ENCODE data around the gene GSK3A.

The GSK3A gene

GRCh38 chr19:42268704-42269477 lies 26.5 kb upstream of the GSK3A start, which contains the start of gene CIC (continued):
- TF ChIP-seq KLF10 (tag by site-specific recombination; IDR thresholded peaks at IDR 0.05) = no peak; the same call in 1 of the 2 replicates
- TF ChIP-seq ZNF132 (tag by site-specific recombination; IDR thresholded peaks at IDR 0.05; ENCODE audit: borderline replicate concordance) = no peak
- TF ChIP-seq ZNF48 (tag by site-specific recombination; IDR thresholded peaks at IDR 0.05) = no peak
- TF ChIP-seq ZNF707 (tag by site-specific recombination; IDR thresholded peaks at IDR 0.05) = no peak
- no peak for TF ChIP-seq ZNF596 (tag by site-specific recombination; IDR thresholded peaks at IDR 0.05)
- no peak for TF ChIP-seq ZNF426 (tag by site-specific recombination; IDR thresholded peaks at IDR 0.05)
- TF ChIP-seq ZNF146 (tag by site-specific recombination; IDR thresholded peaks at IDR 0.05) = no peak
- TF ChIP-seq SCRT2 (tag by site-specific recombination; IDR thresholded peaks at IDR 0.05) = peak; percentile 97
- no peak for TF ChIP-seq RBAK (tag by site-specific recombination; IDR thresholded peaks at IDR 0.05)
- peak; percentile 95 for TF ChIP-seq ZNF350 (tag by site-specific recombination; IDR thresholded peaks at IDR 0.05)
- TF ChIP-seq ZNF664 (tag by site-specific recombination; IDR thresholded peaks at IDR 0.05) = no peak
- TF ChIP-seq ZNF843 (tag by site-specific recombination; IDR thresholded peaks at IDR 0.05) = no peak
- no peak for TF ChIP-seq ZBTB7A (tag by site-specific recombination; IDR thresholded peaks at IDR 0.05; ENCODE audit: low read depth)
- TF ChIP-seq ZNF138 (tag by site-specific recombination; IDR thresholded peaks at IDR 0.05; ENCODE audit: borderline replicate concordance) = no peak
- no peak for TF ChIP-seq BCL11A (tag by site-specific recombination; IDR thresholded peaks at IDR 0.05; ENCODE audit: low read depth)
- no peak for TF ChIP-seq TCF7L2 (IDR thresholded peaks at IDR 0.05; ENCODE audit: borderline replicate concordance, low read depth, low read length)
- TF ChIP-seq ZNF510 (tag by site-specific recombination; IDR thresholded peaks at IDR 0.05; ENCODE audit: insufficient replicate concordance) = no peak
- no peak for TF ChIP-seq ZNF155 (tag by site-specific recombination; IDR thresholded peaks at IDR 0.05)
- TF ChIP-seq ZNF747 (tag by site-specific recombination; IDR thresholded peaks at IDR 0.05) = no peak
- no peak for TF ChIP-seq ZNF174 (tag by site-specific recombination; IDR thresholded peaks at IDR 0.05)
- TF ChIP-seq OSR2 (tag by site-specific recombination; IDR thresholded peaks at IDR 0.05) = no peak
- TF ChIP-seq BCL6B (tag by site-specific recombination; IDR thresholded peaks at IDR 0.05) = no peak
- no peak for TF ChIP-seq ZFP3 (tag by site-specific recombination; IDR thresholded peaks at IDR 0.05; ENCODE audit: low read depth)
- TF ChIP-seq SP3 (tag by site-specific recombination; IDR thresholded peaks at IDR 0.05) = peak; percentile 99
- no peak for TF ChIP-seq SETDB1 (IDR thresholded peaks at IDR 0.05; ENCODE audit: insufficient read length, low read length)
- TF ChIP-seq SP7 (tag by site-specific recombination; IDR thresholded peaks at IDR 0.05) = no peak
- no peak for TF ChIP-seq ZNF398 (tag by site-specific recombination; IDR thresholded peaks at IDR 0.05)
- no peak for TF ChIP-seq GLIS1 (tag by site-specific recombination; IDR thresholded peaks at IDR 0.05)
- TF ChIP-seq ZNF76 (tag by site-specific recombination; IDR thresholded peaks at IDR 0.05; ENCODE audit: borderline replicate concordance, low read depth) = peak; percentile 98
- TF ChIP-seq ZNF560 (tag by site-specific recombination; IDR thresholded peaks at IDR 0.05; ENCODE audit: borderline replicate concordance) = no peak
- TF ChIP-seq ZNF221 (tag by site-specific recombination; IDR thresholded peaks at IDR 0.05; ENCODE audit: borderline replicate concordance) = no peak
- no peak for TF ChIP-seq ZNF302 (tag by site-specific recombination; IDR thresholded peaks at IDR 0.05; ENCODE audit: low read depth)
- no peak for TF ChIP-seq ZNF639 (tag by site-specific recombination; IDR thresholded peaks at IDR 0.05)
- no peak for TF ChIP-seq ZNF10 (tag by site-specific recombination; IDR thresholded peaks at IDR 0.05)
- peak; percentile 89 for TF ChIP-seq SCRT1 (tag by site-specific recombination; IDR thresholded peaks at IDR 0.05; ENCODE audit: borderline replicate concordance)
- no peak for TF ChIP-seq ZIC2 (tag by site-specific recombination; IDR thresholded peaks at IDR 0.05)
- TF ChIP-seq ZNF776 (tag by site-specific recombination; IDR thresholded peaks at IDR 0.05; ENCODE audit: borderline replicate concordance) = no peak
- no peak for TF ChIP-seq WT1 (tag by site-specific recombination; IDR thresholded peaks at IDR 0.05)
- no peak for TF ChIP-seq ZNF514 (tag by site-specific recombination; IDR thresholded peaks at IDR 0.05)
